ENCODE measurements around the gene ARHGAP44.

ARHGAP44 gene

DNA sequence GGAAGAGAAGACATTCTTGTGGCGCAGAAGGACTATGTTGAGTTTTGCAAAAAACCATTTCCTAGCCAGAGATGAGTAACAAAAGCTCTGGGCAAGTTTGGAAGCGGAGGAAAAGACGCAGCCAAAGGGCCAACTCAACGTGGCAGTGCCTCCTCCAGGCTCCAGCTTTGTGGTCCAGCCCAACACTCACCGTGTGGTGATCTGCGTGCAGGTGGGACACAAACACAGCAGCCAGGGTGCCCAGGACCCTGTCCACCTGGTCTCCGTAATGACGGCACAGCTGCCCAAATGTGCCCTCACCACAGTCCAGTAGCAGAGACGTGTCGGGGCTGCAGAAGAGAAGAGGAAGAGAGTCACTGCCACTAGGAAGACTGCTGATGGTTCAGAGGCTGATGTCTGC is 207.1 kb downstream of the ARHGAP44 start:
- H3K27ac ChIP-seq (ENCODE audit: low read length), result no peak overlapping the region
- DNase-seq (no peak), ATAC-seq (ENCODE audit: insufficient read depth, low read depth) (no peak)
- H4K20me1 ChIP-seq (ENCODE audit: insufficient read depth, low read length), result peaks cover 3% of the 10 kb centered on the region; the same call in 1 of the 2 replicates
- H2AFZ ChIP-seq (ENCODE audit: low read depth, low read length), result no peak overlapping the region
- peaks cover 96% of the 10 kb centered on the region for H3K36me3 ChIP-seq (ENCODE audit: insufficient read depth, low read length)
- no peak overlapping the region for H3K4me2 ChIP-seq (ENCODE audit: insufficient read depth, low read length)
- no peaks in the 10 kb centered on the region for H3K27me3 ChIP-seq (ENCODE audit: insufficient read depth, low read length, poor library complexity)
- H3K9ac ChIP-seq (ENCODE audit: low read depth, low read length), result no peak overlapping the region
- H3K4me3 ChIP-seq (ENCODE audit: low read depth in 1 of 2, low read length in 2 of 2), result no peak overlapping the region
- no peaks in the 10 kb centered on the region for H3K4me1 ChIP-seq (ENCODE audit: insufficient read depth, low read length)
- TF ChIP-seq, protein P1, sequence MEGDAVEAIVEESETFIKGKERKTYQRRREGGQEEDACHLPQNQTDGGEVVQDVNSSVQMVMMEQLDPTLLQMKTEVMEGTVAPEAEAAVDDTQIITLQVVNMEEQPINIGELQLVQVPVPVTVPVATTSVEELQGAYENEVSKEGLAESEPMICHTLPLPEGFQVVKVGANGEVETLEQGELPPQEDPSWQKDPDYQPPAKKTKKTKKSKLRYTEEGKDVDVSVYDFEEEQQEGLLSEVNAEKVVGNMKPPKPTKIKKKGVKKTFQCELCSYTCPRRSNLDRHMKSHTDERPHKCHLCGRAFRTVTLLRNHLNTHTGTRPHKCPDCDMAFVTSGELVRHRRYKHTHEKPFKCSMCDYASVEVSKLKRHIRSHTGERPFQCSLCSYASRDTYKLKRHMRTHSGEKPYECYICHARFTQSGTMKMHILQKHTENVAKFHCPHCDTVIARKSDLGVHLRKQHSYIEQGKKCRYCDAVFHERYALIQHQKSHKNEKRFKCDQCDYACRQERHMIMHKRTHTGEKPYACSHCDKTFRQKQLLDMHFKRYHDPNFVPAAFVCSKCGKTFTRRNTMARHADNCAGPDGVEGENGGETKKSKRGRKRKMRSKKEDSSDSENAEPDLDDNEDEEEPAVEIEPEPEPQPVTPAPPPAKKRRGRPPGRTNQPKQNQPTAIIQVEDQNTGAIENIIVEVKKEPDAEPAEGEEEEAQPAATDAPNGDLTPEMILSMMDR (IDR thresholded peaks at IDR 0.05; ENCODE audit: borderline replicate concordance, extremely low read depth, low read length, poor library complexity, severe bottlenecking), result no peak
- TF ChIP-seq EZH2 (IDR thresholded peaks at IDR 0.05; ENCODE audit: borderline replicate concordance, low read depth, low read length, severe bottlenecking), result no peak
- H3K9me3 ChIP-seq (ENCODE audit: insufficient read depth, low read length, severe bottlenecking), result no peaks in the 10 kb centered on the region
- no peaks in the 10 kb centered on the region for H3K79me2 ChIP-seq (ENCODE audit: insufficient read depth, low read length)

DNA sequence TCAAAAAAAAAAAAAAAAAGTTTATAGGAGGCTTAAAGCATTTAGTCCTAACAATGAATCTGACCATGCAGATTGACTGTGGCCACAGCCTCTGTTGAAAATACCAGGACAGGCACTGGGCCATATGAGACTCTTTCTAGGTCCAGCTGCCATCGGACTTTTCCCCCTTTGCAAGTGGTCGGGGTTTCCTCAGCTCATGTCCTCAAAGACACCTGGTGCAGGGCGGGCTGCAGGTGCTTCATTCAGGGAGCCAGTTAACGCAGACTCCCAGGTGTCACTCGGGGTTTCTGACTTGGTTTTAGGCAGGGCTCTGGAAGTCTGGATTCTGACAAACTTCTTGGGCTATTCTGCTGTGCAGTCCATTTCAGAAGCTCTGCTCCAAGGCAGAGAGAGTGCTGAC is 207.6 kb downstream of the ARHGAP44 start:
- no peaks in the 10 kb centered on the region for H3K4me1 ChIP-seq (ENCODE audit: insufficient read depth, low read length)
- H3K9ac ChIP-seq (ENCODE audit: low read depth, low read length), result no peak overlapping the region
- H3K4me2 ChIP-seq (ENCODE audit: insufficient read depth, low read length), result no peak overlapping the region
- H3K4me3 ChIP-seq (ENCODE audit: low read depth in 1 of 2, low read length in 2 of 2), result no peak overlapping the region
- H3K79me2 ChIP-seq (ENCODE audit: insufficient read depth, low read length), result no peaks in the 10 kb centered on the region
- peaks cover 3% of the 10 kb centered on the region; the same call in 1 of the 2 replicates for H4K20me1 ChIP-seq (ENCODE audit: insufficient read depth, low read length)
- H3K27me3 ChIP-seq (ENCODE audit: insufficient read depth, low read length, poor library complexity), result no peaks in the 10 kb centered on the region
- no peaks in the 10 kb centered on the region for H3K9me3 ChIP-seq (ENCODE audit: insufficient read depth, low read length, severe bottlenecking)
- no peak for DNase-seq
- ATAC-seq (ENCODE audit: insufficient read depth, low read depth), result no peak
- H3K27ac ChIP-seq (ENCODE audit: low read length), result no peak overlapping the region
- TF ChIP-seq, protein P1 (IDR thresholded peaks at IDR 0.05; ENCODE audit: borderline replicate concordance, extremely low read depth, low read length, poor library complexity, severe bottlenecking), result no peak
- no peak for TF ChIP-seq EZH2 (IDR thresholded peaks at IDR 0.05; ENCODE audit: borderline replicate concordance, low read depth, low read length, severe bottlenecking)
- H3K36me3 ChIP-seq (ENCODE audit: insufficient read depth, low read length), result peaks cover 94% of the 10 kb centered on the region
- H2AFZ ChIP-seq (ENCODE audit: low read depth, low read length), result no peak overlapping the region

DNA sequence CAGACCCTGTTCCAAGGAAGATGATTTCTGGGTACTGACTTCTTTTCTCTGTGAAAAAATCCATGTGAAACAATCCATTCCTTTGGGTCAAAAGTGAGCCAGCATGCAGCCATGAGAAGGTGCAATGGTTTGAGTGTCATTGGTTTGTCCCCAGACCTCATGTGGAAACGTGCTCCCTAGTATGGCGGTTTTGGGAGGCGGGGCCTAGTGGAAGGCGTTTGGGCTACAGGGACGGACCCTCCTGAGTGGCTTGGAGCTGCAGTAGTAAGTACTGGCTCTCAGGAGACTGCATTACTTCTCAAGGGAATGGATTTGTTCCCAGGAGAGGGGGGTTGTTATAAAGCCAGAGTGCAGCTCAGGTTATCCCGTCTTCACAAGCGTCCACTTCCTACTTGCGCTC is 209.2 kb downstream of the ARHGAP44 start:
- Histone ChIP-seq H3K9me3 (ENCODE audit: insufficient read depth, low read length, severe bottlenecking) (no peaks in the 10 kb centered on the region), H3K36me3 (ENCODE audit: insufficient read depth, low read length) (peaks cover 94% of the 10 kb centered on the region), H3K9ac (ENCODE audit: low read depth, low read length) (no peak overlapping the region), H3K27ac (ENCODE audit: low read length) (no peak overlapping the region), H2AFZ (ENCODE audit: low read depth, low read length) (no peak overlapping the region), H4K20me1 (ENCODE audit: insufficient read depth, low read length) (peaks cover 9% of the 10 kb centered on the region; the same call in 1 of the 2 replicates), H3K79me2 (ENCODE audit: insufficient read depth, low read length) (no peaks in the 10 kb centered on the region), H3K4me3 (ENCODE audit: low read depth in 1 of 2, low read length in 2 of 2) (no peak overlapping the region), H3K27me3 (ENCODE audit: insufficient read depth, low read length, poor library complexity) (no peaks in the 10 kb centered on the region), H3K4me2 (ENCODE audit: insufficient read depth, low read length) (no peak overlapping the region), H3K4me1 (ENCODE audit: insufficient read depth, low read length) (no peaks in the 10 kb centered on the region)
- TF ChIP-seq EZH2 (IDR thresholded peaks at IDR 0.05; ENCODE audit: borderline replicate concordance, low read depth, low read length, severe bottlenecking), result no peak
- TF ChIP-seq, protein P1 (IDR thresholded peaks at IDR 0.05; ENCODE audit: borderline replicate concordance, extremely low read depth, low read length, poor library complexity, severe bottlenecking), result no peak
- DNase-seq (no peak), ATAC-seq (ENCODE audit: insufficient read depth, low read depth) (no peak)

DNA sequence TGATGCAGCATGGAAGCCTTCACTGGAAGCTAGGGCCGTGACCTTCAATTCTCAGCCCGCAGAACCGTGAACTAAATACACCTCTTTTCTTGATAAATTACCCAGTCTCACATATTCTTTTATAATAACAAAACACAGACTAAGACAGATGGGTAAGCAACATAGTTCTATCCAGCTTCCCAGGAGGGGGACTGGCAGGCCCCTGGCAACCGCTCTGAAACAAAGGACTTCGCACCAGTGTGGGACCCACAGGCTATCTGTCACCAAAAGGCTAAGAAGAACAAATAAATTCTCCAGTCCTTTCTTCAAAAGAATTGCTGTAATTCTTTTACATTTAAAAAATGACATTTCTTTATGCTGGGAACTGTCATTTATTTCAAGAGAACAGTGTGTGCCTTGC is 209.6 kb downstream of the ARHGAP44 start:
- no peak overlapping the region for H2AFZ ChIP-seq (ENCODE audit: low read depth, low read length)
- TF ChIP-seq, protein P1 (IDR thresholded peaks at IDR 0.05; ENCODE audit: borderline replicate concordance, extremely low read depth, low read length, poor library complexity, severe bottlenecking), result no peak
- no peak for TF ChIP-seq EZH2 (IDR thresholded peaks at IDR 0.05; ENCODE audit: borderline replicate concordance, low read depth, low read length, severe bottlenecking)
- H3K27me3 ChIP-seq (ENCODE audit: insufficient read depth, low read length, poor library complexity), result no peaks in the 10 kb centered on the region
- no peak overlapping the region for H3K4me2 ChIP-seq (ENCODE audit: insufficient read depth, low read length)
- H3K27ac ChIP-seq (ENCODE audit: low read length), result no peak overlapping the region
- no peaks in the 10 kb centered on the region for H3K4me1 ChIP-seq (ENCODE audit: insufficient read depth, low read length)
- no peaks in the 10 kb centered on the region for H3K79me2 ChIP-seq (ENCODE audit: insufficient read depth, low read length)
- no peak overlapping the region for H3K9ac ChIP-seq (ENCODE audit: low read depth, low read length)
- peaks cover 13% of the 10 kb centered on the region; the same call in 1 of the 2 replicates for H4K20me1 ChIP-seq (ENCODE audit: insufficient read depth, low read length)
- no peak overlapping the region for H3K4me3 ChIP-seq (ENCODE audit: low read depth in 1 of 2, low read length in 2 of 2)
- ATAC-seq (ENCODE audit: insufficient read depth, low read depth) (no peak), DNase-seq (no peak)
- peaks cover 94% of the 10 kb centered on the region for H3K36me3 ChIP-seq (ENCODE audit: insufficient read depth, low read length)
- no peaks in the 10 kb centered on the region for H3K9me3 ChIP-seq (ENCODE audit: insufficient read depth, low read length, severe bottlenecking)
